Panc1 (cell line): ENCODE data around the gene INO80. TPM values are rescaled to one million over a fixed set of nuclear protein-coding genes. Genes with fewer than 3 reads are reported as not detected.

Experiments used
- ATAC-seq: fragments of 200-7000 bp; cut with Tn5 transposase; 2 replicates; pipeline ENCODE4 v1.9.1; 2020; ENCODE audit warnings: mild to moderate bottlenecking, moderate library complexity
- BruUV-seq: library from RNA; stranded (reverse); fragments of 400-500 nt; replicated peaks from 2 replicates; lab custom pipeline; 2021; lab: Mats Ljungman, UMichigan
- CTCF ChIA-PET: fragments of 300-600 bp; sonication (Branson Sonifier 250); formaldehyde crosslinking; loops from one replicate; lab custom pipeline; 2022; ENCODE audit warnings: antibody characterized with exemption; lab: Charles Lee
- POLR2A ChIA-PET: fragments of 300-600 bp; sonication (Branson Sonifier 250); formaldehyde crosslinking; loops from one replicate; lab custom pipeline; 2022; ENCODE audit warnings: antibody characterized with exemption; lab: Charles Lee
- DNase-seq: peaks from one replicate; pipeline ENCODE4 v3.0.0-alpha.2; 2010; ENCODE audit warnings: low read depth, low spot score
- H3K27ac ChIP-seq: 2 replicates; pipeline ENCODE4 v1.5.1; 2011; ENCODE audit warnings: mild to moderate bottlenecking, low read length, inconsistent platforms
- H3K27me3 ChIP-seq: fragments of 200-500 bp; sonication (Bioruptor generic); 2 replicates; pipeline ENCODE4 v1.6.0; 2014; ENCODE audit warnings: low read length, inconsistent platforms; ENCODE audit not compliant: control insufficient read depth, insufficient read depth
- H3K36me3 ChIP-seq: fragments of 200-500 bp; sonication (Bioruptor generic); 2 replicates; pipeline ENCODE4 v1.5.1; 2014; ENCODE audit warnings: inconsistent platforms, mild to moderate bottlenecking, low read length, moderate library complexity; ENCODE audit not compliant: control insufficient read depth, insufficient read depth
- H3K4me1 ChIP-seq: 2 replicates; pipeline ENCODE4 v1.5.1; 2011; ENCODE audit warnings: inconsistent platforms, mild to moderate bottlenecking, low read length, moderate library complexity; ENCODE audit not compliant: control insufficient read depth, insufficient read depth
- H3K4me3 ChIP-seq, 2 experiments: 2 replicates each; pipeline ENCODE4 v1.5.1; 2011 to 2012; ENCODE audit warnings: low read depth in 2 of 2, low read length in 2 of 2, mild to moderate bottlenecking in 2 of 2, inconsistent platforms in 1 of 2, moderate library complexity in 1 of 2
- H3K9me3 ChIP-seq: fragments of 200-500 bp; sonication (Bioruptor generic); 2 replicates; pipeline ENCODE4 v1.5.1; 2014; ENCODE audit warnings: low read depth, mild to moderate bottlenecking, inconsistent platforms, low read length, moderate library complexity; ENCODE audit not compliant: control insufficient read depth, insufficient read depth
- POLR2AphosphoS5 ChIP-seq: IDR thresholded peaks from 2 replicates; pipeline ENCODE4 v1.6.1; 2012; ENCODE audit warnings: mild to moderate bottlenecking, low read depth, low read length, moderate library complexity
- SIN3A ChIP-seq: IDR thresholded peaks from 2 replicates; pipeline ENCODE4 v1.6.1; 2012; ENCODE audit warnings: low read depth, mild to moderate bottlenecking, low read length, moderate library complexity, borderline replicate concordance; ENCODE audit not compliant: insufficient read depth
- TCF7L2 ChIP-seq: IDR thresholded peaks from 2 replicates; pipeline ENCODE4 v1.6.1; 2011; ENCODE audit warnings: mild to moderate bottlenecking, low read depth, low read length, inconsistent platforms
- in situ Hi-C: cut with HindIII; loops from 2 replicates; pipeline ENCODE4 v1.10.0; 2016; ENCODE audit warnings: low sequenced_read_pairs, low pct_unique_long_range_greater_than_20kb
- intact Hi-C: fragments of 100-400 bp; cut with micrococcal nuclease; formaldehyde crosslinking; loops from one replicate; pipeline ENCODE4 v1.10.0; 2022; ENCODE audit not compliant: unreplicated experiment
- total RNA-seq: library from RNA; stranded (reverse); gene quantifications from one replicate; pipeline ENCODE4 v1.2.1, GENCODE V29; 2021; ENCODE audit not compliant: unreplicated experiment
- TF ChIP-seq, protein P1 (sequence below), 2 experiments: IDR thresholded peaks; 2 replicates each; pipeline ENCODE4 v1.6.1; 2011 to 2012; ENCODE audit warnings: low read depth in 2 of 2, control low read depth in 1 of 2, low read length in 1 of 2, mild to moderate bottlenecking in 1 of 2, moderate library complexity in 1 of 2; ENCODE audit not compliant: insufficient read depth in 1 of 2
- TF ChIP-seq, protein P2 (sequence below): fragments of 450-650 bp; IDR thresholded peaks from 2 replicates; pipeline ENCODE4 v1.5.1; 2017; ENCODE audit warnings: mild to moderate bottlenecking

Gene INO80
- total RNA-seq, 1 experiment from 2014 or later, result 26.2 TPM

DNA sequence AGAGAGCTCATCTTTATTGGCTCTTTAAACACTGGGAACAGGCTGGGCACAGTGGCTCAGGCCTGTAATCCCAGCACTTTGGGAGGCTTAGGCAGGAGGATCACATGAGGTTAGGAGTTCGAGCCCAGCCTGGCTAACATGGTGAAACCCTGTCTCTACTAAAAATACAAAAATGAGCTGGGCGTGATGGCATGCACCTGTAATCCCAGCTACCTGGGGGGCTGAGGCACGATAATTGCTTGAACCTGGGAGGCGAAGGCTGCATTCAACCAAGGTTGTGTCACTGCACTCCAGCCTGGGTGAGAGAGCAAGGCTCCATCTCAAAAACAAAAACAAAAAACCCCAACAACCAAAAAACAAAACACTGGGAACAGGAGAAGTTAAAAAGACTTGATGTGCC, 90.7 kb downstream of the INO80 start:
- intact Hi-C loops (no loop called here), in situ Hi-C loops (no loop called here)
- no TSS peak for BruUV-seq
- ChIA-PET CTCF (no interaction called here), POLR2A (interaction anchor here (0.6 kb wide), 2 partner anchors 95 to 168 kb away, joined by 3 to 10 read pairs; no protein-coding TSS in a partner anchor)
- ATAC-seq, result no peak
- no peaks in the 10 kb centered on the region for H3K9me3 ChIP-seq
- H3K27me3 ChIP-seq, result no peaks in the 10 kb centered on the region
- no peak overlapping the region for H3K27ac ChIP-seq
- TF ChIP-seq POLR2AphosphoS5, result no peak
- TF ChIP-seq TCF7L2, result no peak
- TF ChIP-seq, protein P1, sequence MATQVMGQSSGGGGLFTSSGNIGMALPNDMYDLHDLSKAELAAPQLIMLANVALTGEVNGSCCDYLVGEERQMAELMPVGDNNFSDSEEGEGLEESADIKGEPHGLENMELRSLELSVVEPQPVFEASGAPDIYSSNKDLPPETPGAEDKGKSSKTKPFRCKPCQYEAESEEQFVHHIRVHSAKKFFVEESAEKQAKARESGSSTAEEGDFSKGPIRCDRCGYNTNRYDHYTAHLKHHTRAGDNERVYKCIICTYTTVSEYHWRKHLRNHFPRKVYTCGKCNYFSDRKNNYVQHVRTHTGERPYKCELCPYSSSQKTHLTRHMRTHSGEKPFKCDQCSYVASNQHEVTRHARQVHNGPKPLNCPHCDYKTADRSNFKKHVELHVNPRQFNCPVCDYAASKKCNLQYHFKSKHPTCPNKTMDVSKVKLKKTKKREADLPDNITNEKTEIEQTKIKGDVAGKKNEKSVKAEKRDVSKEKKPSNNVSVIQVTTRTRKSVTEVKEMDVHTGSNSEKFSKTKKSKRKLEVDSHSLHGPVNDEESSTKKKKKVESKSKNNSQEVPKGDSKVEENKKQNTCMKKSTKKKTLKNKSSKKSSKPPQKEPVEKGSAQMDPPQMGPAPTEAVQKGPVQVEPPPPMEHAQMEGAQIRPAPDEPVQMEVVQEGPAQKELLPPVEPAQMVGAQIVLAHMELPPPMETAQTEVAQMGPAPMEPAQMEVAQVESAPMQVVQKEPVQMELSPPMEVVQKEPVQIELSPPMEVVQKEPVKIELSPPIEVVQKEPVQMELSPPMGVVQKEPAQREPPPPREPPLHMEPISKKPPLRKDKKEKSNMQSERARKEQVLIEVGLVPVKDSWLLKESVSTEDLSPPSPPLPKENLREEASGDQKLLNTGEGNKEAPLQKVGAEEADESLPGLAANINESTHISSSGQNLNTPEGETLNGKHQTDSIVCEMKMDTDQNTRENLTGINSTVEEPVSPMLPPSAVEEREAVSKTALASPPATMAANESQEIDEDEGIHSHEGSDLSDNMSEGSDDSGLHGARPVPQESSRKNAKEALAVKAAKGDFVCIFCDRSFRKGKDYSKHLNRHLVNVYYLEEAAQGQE (IDR thresholded peaks at IDR 0.05; ENCODE audit: insufficient read depth in 1 of 2, low read depth in 2 of 2, low read length in 1 of 2), result no peak
- no peak for TF ChIP-seq SIN3A
- TF ChIP-seq, protein P2, sequence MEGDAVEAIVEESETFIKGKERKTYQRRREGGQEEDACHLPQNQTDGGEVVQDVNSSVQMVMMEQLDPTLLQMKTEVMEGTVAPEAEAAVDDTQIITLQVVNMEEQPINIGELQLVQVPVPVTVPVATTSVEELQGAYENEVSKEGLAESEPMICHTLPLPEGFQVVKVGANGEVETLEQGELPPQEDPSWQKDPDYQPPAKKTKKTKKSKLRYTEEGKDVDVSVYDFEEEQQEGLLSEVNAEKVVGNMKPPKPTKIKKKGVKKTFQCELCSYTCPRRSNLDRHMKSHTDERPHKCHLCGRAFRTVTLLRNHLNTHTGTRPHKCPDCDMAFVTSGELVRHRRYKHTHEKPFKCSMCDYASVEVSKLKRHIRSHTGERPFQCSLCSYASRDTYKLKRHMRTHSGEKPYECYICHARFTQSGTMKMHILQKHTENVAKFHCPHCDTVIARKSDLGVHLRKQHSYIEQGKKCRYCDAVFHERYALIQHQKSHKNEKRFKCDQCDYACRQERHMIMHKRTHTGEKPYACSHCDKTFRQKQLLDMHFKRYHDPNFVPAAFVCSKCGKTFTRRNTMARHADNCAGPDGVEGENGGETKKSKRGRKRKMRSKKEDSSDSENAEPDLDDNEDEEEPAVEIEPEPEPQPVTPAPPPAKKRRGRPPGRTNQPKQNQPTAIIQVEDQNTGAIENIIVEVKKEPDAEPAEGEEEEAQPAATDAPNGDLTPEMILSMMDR, result no peak
- DNase-seq, result no peak
- peaks cover 23% of the 10 kb centered on the region for H3K36me3 ChIP-seq
- H3K4me3 ChIP-seq, result no peak overlapping the region
- no peaks in the 10 kb centered on the region for H3K4me1 ChIP-seq

DNA sequence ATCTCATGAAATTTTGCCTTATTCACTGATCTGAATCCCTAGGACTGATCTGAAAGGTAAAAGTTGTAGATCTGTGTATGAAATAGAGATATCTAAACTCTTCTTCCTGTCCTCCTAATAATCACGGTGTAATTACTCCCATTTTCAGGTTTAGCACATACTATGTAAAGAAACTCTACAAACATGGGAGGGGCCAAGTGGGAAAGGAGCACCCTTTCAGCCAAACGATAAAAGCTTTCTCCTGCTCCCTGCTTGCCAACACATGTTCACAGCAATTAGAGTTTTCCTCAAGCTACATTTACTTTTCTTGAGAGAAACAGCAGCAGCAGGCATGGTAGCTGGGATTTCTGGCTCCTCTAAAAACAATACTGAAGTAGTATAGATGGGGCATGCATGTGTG, 91.2 kb downstream of the INO80 start:
- no peaks in the 10 kb centered on the region for H3K4me1 ChIP-seq
- DNase-seq (no peak), ATAC-seq (no peak)
- H3K36me3 ChIP-seq, result peaks cover 25% of the 10 kb centered on the region
- H3K27ac ChIP-seq, result no peak overlapping the region
- POLR2A ChIA-PET, result no interaction called here
- no peaks in the 10 kb centered on the region for H3K27me3 ChIP-seq
- no peak overlapping the region for H3K4me3 ChIP-seq
- in situ Hi-C loops, result no loop called here
- intact Hi-C loops, result no loop called here
- no TSS peak for BruUV-seq
- TF ChIP-seq TCF7L2 (no peak), POLR2AphosphoS5 (no peak), SIN3A (no peak)
- TF ChIP-seq, protein P2, result no peak
- TF ChIP-seq, protein P1 (IDR thresholded peaks at IDR 0.05; ENCODE audit: insufficient read depth in 1 of 2, low read depth in 2 of 2, low read length in 1 of 2), result no peak
- H3K9me3 ChIP-seq, result no peaks in the 10 kb centered on the region
- CTCF ChIA-PET, result no interaction called here
